ENCODE results near the gene C2orf49.

Gene C2orf49

DNA sequence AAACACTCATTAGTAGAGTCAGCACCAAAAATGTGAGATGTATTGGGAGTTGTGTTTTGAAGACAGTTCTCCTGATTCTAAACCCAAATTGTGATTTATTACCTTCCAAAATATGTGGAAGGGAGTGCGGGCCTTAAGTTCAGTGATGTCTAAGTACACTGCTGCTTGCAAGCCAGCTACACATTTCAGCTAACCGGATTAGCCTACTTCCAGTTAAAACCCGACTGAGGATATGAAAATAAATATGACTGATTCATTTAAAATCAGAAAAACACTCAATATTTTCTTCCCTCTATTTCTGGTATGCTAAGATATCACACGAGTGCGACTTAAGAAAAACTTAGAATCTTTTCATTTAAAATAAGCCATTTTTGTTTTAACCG lies 60.6 kb downstream of the C2orf49 start:
- Histone ChIP-seq H3K4me1 (ENCODE audit: control insufficient read depth, insufficient read depth, low read length) (peaks cover 35% of the 10 kb centered on the region), H3K27me3 (replicated peaks; ENCODE audit: control insufficient read depth, insufficient read depth, low read length) (no peaks in the 10 kb centered on the region)
- peak; percentile 49 for DNase-seq (ENCODE audit: low read depth)

GRCh38 chr2:105398336-105399206 lies 61.2 kb downstream of the C2orf49 start, which contains the start of gene FHL2:
Gene FHL2, minus strand, starts transcription at chr2:105399051. Its CDS starts 12,535 bp downstream, at chr2:105386516.
- no peaks in the 10 kb centered on the region for H3K27me3 ChIP-seq (replicated peaks; ENCODE audit: control insufficient read depth, insufficient read depth, low read length)
- peak within 1 kb of the TSS; percentile 98 for H3K9ac ChIP-seq (ENCODE audit: low read length)
- DNase-seq (ENCODE audit: low read depth), result peak; percentile 94
- peak within 1 kb of the TSS; percentile 96 for H3K4me3 ChIP-seq (ENCODE audit: low read length)
- peaks cover 14% of the 10 kb centered on the region for H3K36me3 ChIP-seq (ENCODE audit: control insufficient read depth, insufficient read depth, low read length, severe bottlenecking)
- peaks cover 36% of the 10 kb centered on the region for H3K4me1 ChIP-seq (ENCODE audit: control insufficient read depth, insufficient read depth, low read length)
- H3K9me3 ChIP-seq (ENCODE audit: control insufficient read depth, low read length), result no peaks in the 10 kb centered on the region

More for the DNA sequence above, 60.6 kb downstream of the C2orf49 start:
- Histone ChIP-seq H3K36me3 (ENCODE audit: control insufficient read depth, insufficient read depth, low read length, severe bottlenecking) (peaks cover 20% of the 10 kb centered on the region), H3K9ac (ENCODE audit: low read length) (peak overlapping the region; percentile 98), H3K9me3 (ENCODE audit: control insufficient read depth, low read length) (no peaks in the 10 kb centered on the region), H3K4me3 (ENCODE audit: low read length) (peak overlapping the region; percentile 96)

Data from adipocyte (in vitro differentiated cells).